Neural cell (in vitro differentiated cells): Measurements from ENCODE around the gene PCSK1. TPM values are rescaled to one million over a fixed set of nuclear protein-coding genes. Genes with fewer than 3 reads are reported as not detected.

Experiments used
- H2AFZ ChIP-seq: fragments of 200-600, 300-800 bp; sonication (generic), shearing (Covaris generic); 2 replicates; pipeline ENCODE4 v1.6.0; 2014; ENCODE audit warnings: low read depth, mild to moderate bottlenecking, antibody characterized with exemption, low read length, moderate library complexity
- H3F3A ChIP-seq: fragments of 200-600 bp; shearing (Covaris generic); 2 replicates; pipeline ENCODE4 v1.6.1; 2016; ENCODE audit warnings: mild to moderate bottlenecking, moderate library complexity, mixed read lengths, antibody characterized with exemption, low read length; ENCODE audit not compliant: insufficient read depth, poor library complexity, severe bottlenecking
- H3K27ac ChIP-seq: fragments of 200-600, 300-800 bp; sonication (generic), shearing (Covaris generic); 2 replicates; pipeline ENCODE4 v1.5.1; 2014; ENCODE audit warnings: mild to moderate bottlenecking, low read length, moderate library complexity
- H3K27me3 ChIP-seq: fragments of 300-800, 200-600 bp; sonication (generic), shearing (Covaris generic); 2 replicates; pipeline ENCODE4 v1.6.0; 2014; ENCODE audit warnings: mild to moderate bottlenecking, low read depth, low read length, moderate library complexity; ENCODE audit not compliant: insufficient read depth
- H3K36me3 ChIP-seq: fragments of 300-800, 200-600 bp; sonication (generic), shearing (Covaris generic); 2 replicates; pipeline ENCODE4 v1.5.1; 2014; ENCODE audit warnings: mild to moderate bottlenecking, antibody characterized with exemption, low read length, moderate library complexity; ENCODE audit not compliant: insufficient read depth
- H3K4me2 ChIP-seq: fragments of 300-800, 200-600 bp; sonication (generic), shearing (Covaris generic); 2 replicates; pipeline ENCODE4 v1.6.0; 2014; ENCODE audit warnings: mild to moderate bottlenecking, low read length
- H3K4me3 ChIP-seq: fragments of 300-800, 200-600 bp; sonication (generic), shearing (Covaris generic); 2 replicates; pipeline ENCODE4 v1.5.1; 2014; ENCODE audit warnings: mild to moderate bottlenecking, low read length, moderate library complexity
- H3K79me2 ChIP-seq: fragments of 200-600 bp; shearing (Covaris generic); replicated peaks from 2 replicates; pipeline ENCODE4 v1.6.0; 2014; ENCODE audit warnings: mild to moderate bottlenecking, low read length, moderate library complexity; ENCODE audit not compliant: insufficient read depth
- H3K9ac ChIP-seq: fragments of 300-800, 200-600 bp; sonication (generic), shearing (Covaris generic); 2 replicates; pipeline ENCODE4 v1.6.1; 2016; ENCODE audit warnings: mild to moderate bottlenecking, low read length, mixed read lengths
- H3K9me2 ChIP-seq: fragments of 200-600 bp; shearing (Covaris generic); 2 replicates; pipeline ENCODE4 v1.6.1; 2016; ENCODE audit warnings: mild to moderate bottlenecking, low read length, mixed read lengths; ENCODE audit not compliant: insufficient read depth
- H3K9me3 ChIP-seq: fragments of 200-600, 300-800 bp; sonication (generic), shearing (Covaris generic); 2 replicates; pipeline ENCODE4 v1.6.1; 2016; ENCODE audit warnings: mild to moderate bottlenecking, mixed run types, low read length, moderate library complexity, mixed read lengths
- H4K20me1 ChIP-seq: fragments of 200-600 bp; shearing (Covaris generic); 2 replicates; pipeline ENCODE4 v1.6.1; 2016; ENCODE audit warnings: mild to moderate bottlenecking, mixed run types; ENCODE audit not compliant: insufficient read depth
- EP300 ChIP-seq: fragments of 450-650 bp; conservative IDR thresholded peaks from 2 replicates; pipeline ENCODE4 v1.6.1; 2014; ENCODE audit warnings: antibody characterized with exemption, mild to moderate bottlenecking, moderate library complexity; ENCODE audit not compliant: poor library complexity, severe bottlenecking
- EZH2 ChIP-seq: fragments of 200-600, 300-800 bp; shearing (Covaris generic), sonication (generic); IDR thresholded peaks from 2 replicates; pipeline ENCODE4 v1.6.1; 2014; ENCODE audit warnings: antibody characterized with exemption, low read length, borderline replicate concordance, mild to moderate bottlenecking; ENCODE audit not compliant: insufficient read depth, poor library complexity, severe bottlenecking
- MXI1 ChIP-seq: fragments of 450-650 bp; conservative IDR thresholded peaks from 2 replicates; pipeline ENCODE4 v1.6.1; 2014; ENCODE audit warnings: antibody characterized with exemption, mild to moderate bottlenecking; ENCODE audit not compliant: poor library complexity, severe bottlenecking
- POLR2AphosphoS5 ChIP-seq: IDR thresholded peaks from 2 replicates; pipeline ENCODE4 v1.6.1; 2012
- RAD21 ChIP-seq: fragments of 450-650 bp; conservative IDR thresholded peaks from 2 replicates; pipeline ENCODE4 v1.6.1; 2014; ENCODE audit warnings: antibody characterized with exemption, mild to moderate bottlenecking, moderate library complexity
- SMC3 ChIP-seq: fragments of 450-650 bp; conservative IDR thresholded peaks from 2 replicates; pipeline ENCODE4 v1.6.1; 2014; ENCODE audit warnings: antibody characterized with exemption, mild to moderate bottlenecking, moderate library complexity; ENCODE audit not compliant: poor library complexity
- TAF1 ChIP-seq: IDR thresholded peaks from 2 replicates; pipeline ENCODE4 v1.6.1; 2012; ENCODE audit warnings: low read depth
- polyA plus RNA-seq: library from polyadenylated mRNA; depleted of rRNA; stranded (reverse); fragments of >200 nt; gene quantifications from 2 replicates; pipeline ENCODE4 v1.2.3, GENCODE V29; 2014
- TF ChIP-seq, protein P1 (sequence below): IDR thresholded peaks from 2 replicates; pipeline ENCODE4 v1.6.1; 2012; ENCODE audit warnings: borderline replicate concordance
- TF ChIP-seq, protein P2 (sequence below): fragments of 450-650 bp; IDR thresholded peaks from 2 replicates; pipeline ENCODE4 v1.5.1; 2014; ENCODE audit warnings: antibody characterized with exemption, mild to moderate bottlenecking, moderate library complexity; ENCODE audit not compliant: poor library complexity, severe bottlenecking

The PCSK1 gene
- polyA plus RNA-seq, 1 donor from 2014 or later, result 27.2 TPM

DNA sequence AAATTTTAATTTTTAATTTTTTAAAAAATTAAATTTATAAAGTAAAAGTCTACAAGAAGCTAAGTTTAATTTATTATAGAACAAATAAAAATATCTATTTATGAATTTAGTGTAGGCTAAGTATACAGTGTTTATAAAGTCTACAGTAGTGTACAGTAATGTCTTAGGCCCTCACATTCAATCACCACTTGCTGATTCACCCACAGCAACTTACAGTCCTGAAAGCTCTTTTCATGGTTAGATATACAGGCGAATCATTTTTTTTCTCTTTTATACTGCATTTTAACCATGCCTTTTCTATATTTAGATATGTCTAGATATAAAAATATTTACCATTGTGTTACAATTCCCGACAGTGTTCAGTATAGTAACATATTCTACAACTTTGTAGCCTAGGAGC, 55.9 kb downstream of the PCSK1 start:
- H3K36me3 ChIP-seq, result no peaks in the 10 kb centered on the region
- H4K20me1 ChIP-seq, result no peaks in the 10 kb centered on the region
- no peak overlapping the region for H3K4me2 ChIP-seq
- no peaks in the 10 kb centered on the region for H3K9me3 ChIP-seq
- H3K9me2 ChIP-seq, result no peaks in the 10 kb centered on the region
- no peak overlapping the region for H3K4me3 ChIP-seq
- no peak overlapping the region for H3K9ac ChIP-seq
- TF ChIP-seq SMC3 (no peak), RAD21 (no peak), MXI1 (no peak), POLR2AphosphoS5 (no peak), EZH2 (no peak)
- TF ChIP-seq, protein P1, sequence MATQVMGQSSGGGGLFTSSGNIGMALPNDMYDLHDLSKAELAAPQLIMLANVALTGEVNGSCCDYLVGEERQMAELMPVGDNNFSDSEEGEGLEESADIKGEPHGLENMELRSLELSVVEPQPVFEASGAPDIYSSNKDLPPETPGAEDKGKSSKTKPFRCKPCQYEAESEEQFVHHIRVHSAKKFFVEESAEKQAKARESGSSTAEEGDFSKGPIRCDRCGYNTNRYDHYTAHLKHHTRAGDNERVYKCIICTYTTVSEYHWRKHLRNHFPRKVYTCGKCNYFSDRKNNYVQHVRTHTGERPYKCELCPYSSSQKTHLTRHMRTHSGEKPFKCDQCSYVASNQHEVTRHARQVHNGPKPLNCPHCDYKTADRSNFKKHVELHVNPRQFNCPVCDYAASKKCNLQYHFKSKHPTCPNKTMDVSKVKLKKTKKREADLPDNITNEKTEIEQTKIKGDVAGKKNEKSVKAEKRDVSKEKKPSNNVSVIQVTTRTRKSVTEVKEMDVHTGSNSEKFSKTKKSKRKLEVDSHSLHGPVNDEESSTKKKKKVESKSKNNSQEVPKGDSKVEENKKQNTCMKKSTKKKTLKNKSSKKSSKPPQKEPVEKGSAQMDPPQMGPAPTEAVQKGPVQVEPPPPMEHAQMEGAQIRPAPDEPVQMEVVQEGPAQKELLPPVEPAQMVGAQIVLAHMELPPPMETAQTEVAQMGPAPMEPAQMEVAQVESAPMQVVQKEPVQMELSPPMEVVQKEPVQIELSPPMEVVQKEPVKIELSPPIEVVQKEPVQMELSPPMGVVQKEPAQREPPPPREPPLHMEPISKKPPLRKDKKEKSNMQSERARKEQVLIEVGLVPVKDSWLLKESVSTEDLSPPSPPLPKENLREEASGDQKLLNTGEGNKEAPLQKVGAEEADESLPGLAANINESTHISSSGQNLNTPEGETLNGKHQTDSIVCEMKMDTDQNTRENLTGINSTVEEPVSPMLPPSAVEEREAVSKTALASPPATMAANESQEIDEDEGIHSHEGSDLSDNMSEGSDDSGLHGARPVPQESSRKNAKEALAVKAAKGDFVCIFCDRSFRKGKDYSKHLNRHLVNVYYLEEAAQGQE, result no peak
- TF ChIP-seq, protein P2, sequence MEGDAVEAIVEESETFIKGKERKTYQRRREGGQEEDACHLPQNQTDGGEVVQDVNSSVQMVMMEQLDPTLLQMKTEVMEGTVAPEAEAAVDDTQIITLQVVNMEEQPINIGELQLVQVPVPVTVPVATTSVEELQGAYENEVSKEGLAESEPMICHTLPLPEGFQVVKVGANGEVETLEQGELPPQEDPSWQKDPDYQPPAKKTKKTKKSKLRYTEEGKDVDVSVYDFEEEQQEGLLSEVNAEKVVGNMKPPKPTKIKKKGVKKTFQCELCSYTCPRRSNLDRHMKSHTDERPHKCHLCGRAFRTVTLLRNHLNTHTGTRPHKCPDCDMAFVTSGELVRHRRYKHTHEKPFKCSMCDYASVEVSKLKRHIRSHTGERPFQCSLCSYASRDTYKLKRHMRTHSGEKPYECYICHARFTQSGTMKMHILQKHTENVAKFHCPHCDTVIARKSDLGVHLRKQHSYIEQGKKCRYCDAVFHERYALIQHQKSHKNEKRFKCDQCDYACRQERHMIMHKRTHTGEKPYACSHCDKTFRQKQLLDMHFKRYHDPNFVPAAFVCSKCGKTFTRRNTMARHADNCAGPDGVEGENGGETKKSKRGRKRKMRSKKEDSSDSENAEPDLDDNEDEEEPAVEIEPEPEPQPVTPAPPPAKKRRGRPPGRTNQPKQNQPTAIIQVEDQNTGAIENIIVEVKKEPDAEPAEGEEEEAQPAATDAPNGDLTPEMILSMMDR, result no peak
- no peaks in the 10 kb centered on the region for H3K27me3 ChIP-seq
- no peak overlapping the region for H2AFZ ChIP-seq
- no peaks in the 10 kb centered on the region for H3K79me2 ChIP-seq
- H3F3A ChIP-seq, result peaks cover 10% of the 10 kb centered on the region
- no peak overlapping the region for H3K27ac ChIP-seq

DNA sequence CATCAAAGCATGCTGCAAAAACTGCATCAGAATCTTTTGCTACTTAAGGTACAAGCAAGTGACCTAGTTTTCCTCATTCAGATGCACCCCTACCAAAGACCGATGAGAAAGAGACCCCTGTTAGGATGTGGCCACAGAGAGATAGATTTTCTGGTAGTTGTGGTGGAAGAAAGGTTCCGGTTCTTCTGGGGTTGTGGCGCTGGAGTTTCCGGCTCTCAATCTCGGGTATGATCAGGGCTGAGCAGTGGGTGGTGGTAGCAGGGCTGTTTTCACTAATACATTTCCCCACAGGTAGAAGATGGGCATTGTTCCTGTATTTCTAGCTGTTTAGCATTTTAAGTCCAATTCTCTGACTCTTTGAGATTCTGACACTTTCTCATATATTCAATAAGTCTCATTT, 58.4 kb downstream of the PCSK1 start:
- H3K4me2 ChIP-seq, result no peak overlapping the region
- no peak for TF ChIP-seq SMC3
- TF ChIP-seq RAD21, result no peak
- TF ChIP-seq MXI1, result no peak
- no peak for TF ChIP-seq TAF1
- no peak for TF ChIP-seq EZH2
- TF ChIP-seq, protein P1, result no peak
- TF ChIP-seq, protein P2, result no peak
- no peak for TF ChIP-seq EP300
- TF ChIP-seq POLR2AphosphoS5, result no peak

More for the DNA sequence above, 58.4 kb downstream of the PCSK1 start:
- Histone ChIP-seq H3K27me3 (no peaks in the 10 kb centered on the region), H3K79me2 (no peaks in the 10 kb centered on the region), H3K4me3 (no peak overlapping the region), H3K9ac (peak overlapping the region; percentile 72), H3K27ac (peak overlapping the region; percentile 99), H3F3A (peaks cover 13% of the 10 kb centered on the region), H3K9me2 (no peaks in the 10 kb centered on the region), H3K9me3 (no peaks in the 10 kb centered on the region), H3K36me3 (no peaks in the 10 kb centered on the region), H4K20me1 (no peaks in the 10 kb centered on the region), H2AFZ (no peak overlapping the region)
